Astrocyte of the spinal cord (primary cell): ENCODE measurements around the gene CUL3.
"Not testable (repeated sequence)": the region's sequence is repeated elsewhere in the genome, so short reads cannot be mapped to it uniquely, and the experiment has no call there.

ENCODE experiments used
- DNase-seq: peaks from one replicate; pipeline ENCODE4 v3.0.0; 2011; ENCODE audit warnings: low read depth, low spot score
- H3K4me3 ChIP-seq: 2 replicates; pipeline ENCODE4 v1.5.1; 2011; ENCODE audit warnings: low read depth, mild to moderate bottlenecking, low read length, moderate library complexity
- CTCF ChIP-seq: IDR thresholded peaks from 2 replicates; pipeline ENCODE4 v1.5.1; 2012; ENCODE audit warnings: low read depth, mild to moderate bottlenecking, low read length, inconsistent platforms
- in situ Hi-C: cut with HindIII; loops from 2 replicates; pipeline ENCODE4 v1.10.0; 2017; ENCODE audit warnings: low sequenced_read_pairs

CUL3 gene

GRCh38 chr2:224525774-224526173 is 59.4 kb downstream of the CUL3 start:
- no peak for DNase-seq
- in situ Hi-C loops = no loop called here
- no peak overlapping the region for H3K4me3 ChIP-seq
- no peak for TF ChIP-seq CTCF

GRCh38 chr2:224524657-224525056 is 60.5 kb downstream of the CUL3 start:
- H3K4me3 ChIP-seq = no peak overlapping the region
- DNase-seq = no peak
- in situ Hi-C loops = no loop called here
- no peak for TF ChIP-seq CTCF

- DNase-seq = no peak
- TF ChIP-seq CTCF = no peak
- no peak overlapping the region for H3K4me3 ChIP-seq
- in situ Hi-C loops = no loop called here
These were observed 61.3 kb downstream of the CUL3 start for GRCh38 chr2:224523626-224524577.

- DNase-seq, in situ Hi-C loops, H3K4me3 ChIP-seq: not testable (repeated sequence)
These were observed 62.7 kb downstream of the CUL3 start for GRCh38 chr2:224522483-224522882.

GRCh38 chr2:224520064-224520463 is 65.1 kb downstream of the CUL3 start:
- no peak for TF ChIP-seq CTCF
- H3K4me3 ChIP-seq = no peak overlapping the region
- peak; percentile 80 for DNase-seq
- in situ Hi-C loops = no loop called here

GRCh38 chr2:224518806-224519580 is 66.2 kb downstream of the CUL3 start:
- no peak for TF ChIP-seq CTCF
- H3K4me3 ChIP-seq = no peak overlapping the region
- DNase-seq = peak; percentile 52
- in situ Hi-C loops = no loop called here

GRCh38 chr2:224517963-224518362 is 67.2 kb downstream of the CUL3 start:
- no peak overlapping the region for H3K4me3 ChIP-seq
- DNase-seq = no peak
- no peak for TF ChIP-seq CTCF
- in situ Hi-C loops = no loop called here

- H3K4me3 ChIP-seq, DNase-seq, in situ Hi-C loops: not testable (repeated sequence)
These were observed 68.8 kb downstream of the CUL3 start for GRCh38 chr2:224516393-224516792.
